Astrocyte of the spinal cord (primary cell): ENCODE data around the gene OSBPL7.

Experiments
- DNase-seq: peaks from one replicate; pipeline ENCODE4 v3.0.0; 2011; ENCODE audit warnings: low read depth, low spot score
- H3K4me3 ChIP-seq: 2 replicates; pipeline ENCODE4 v1.5.1; 2011; ENCODE audit warnings: low read depth, mild to moderate bottlenecking, low read length, moderate library complexity
- CTCF ChIP-seq: IDR thresholded peaks from 2 replicates; pipeline ENCODE4 v1.5.1; 2012; ENCODE audit warnings: low read depth, mild to moderate bottlenecking, low read length, inconsistent platforms
- in situ Hi-C: cut with HindIII; loops from 2 replicates; pipeline ENCODE4 v1.10.0; 2017; ENCODE audit warnings: low sequenced_read_pairs

The OSBPL7 gene

DNA sequence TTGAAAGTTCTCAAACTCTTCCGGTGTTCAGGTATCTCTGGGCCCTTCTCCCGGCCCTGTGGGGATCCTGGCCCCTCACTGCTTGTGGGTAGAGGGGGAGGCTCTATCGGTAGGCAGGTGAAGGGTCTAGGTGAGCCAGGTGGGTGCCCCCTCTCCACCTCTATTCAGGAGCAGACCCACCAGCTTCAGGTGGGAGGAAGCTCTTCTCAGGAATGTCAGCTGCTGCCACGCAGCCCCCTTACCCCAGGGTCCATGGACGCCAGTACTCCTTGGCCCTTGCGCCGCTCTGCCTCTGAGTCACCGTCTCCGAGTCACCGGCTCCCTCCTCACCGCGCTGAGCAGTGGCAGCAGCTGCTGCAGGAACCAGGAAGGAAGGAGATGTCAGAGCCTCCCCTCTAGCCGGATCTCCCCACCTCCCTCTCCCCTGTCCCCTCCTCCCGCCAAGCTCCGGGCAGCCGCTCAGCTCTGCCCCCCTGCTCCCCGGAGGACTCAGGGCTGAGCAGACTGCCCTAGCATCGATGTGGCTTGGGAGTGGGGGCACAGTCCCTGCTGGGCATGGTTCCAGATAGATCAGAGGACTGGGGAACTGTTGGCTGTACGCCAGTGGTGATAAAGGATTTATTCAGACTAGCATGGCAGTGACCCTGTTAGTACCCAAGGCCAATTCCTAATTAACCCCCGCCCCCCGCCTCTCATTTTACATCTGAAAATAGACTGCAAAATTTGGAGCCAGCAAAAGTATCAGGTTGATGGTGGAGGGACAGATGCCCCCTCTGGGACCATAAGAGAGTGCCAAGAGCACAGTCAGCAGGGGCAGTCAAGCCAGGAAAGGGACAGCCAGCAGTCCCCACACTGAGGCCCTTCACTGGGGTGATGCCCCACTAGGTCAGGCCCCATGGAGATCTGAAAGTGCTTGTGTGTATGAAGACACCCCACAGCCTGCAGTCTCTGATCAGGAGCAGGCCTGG, at the start of gene OSBPL7:
Gene OSBPL7 (minus strand): TSS at position 371 of the 968 bp plus-strand sequence. CDS start 1,516 bp downstream, outside the sequence.
- DNase-seq: peak; percentile 84
- in situ Hi-C loops: no loop called here
- H3K4me3 ChIP-seq: peak within 1 kb of the TSS; percentile 72
- TF ChIP-seq CTCF: peak; percentile 46

GRCh38 chr17:47871048-47871447, 49.5 kb upstream of the OSBPL7 start:
- no peak overlapping the region for H3K4me3 ChIP-seq
- in situ Hi-C loops: no loop called here
- TF ChIP-seq CTCF: no peak
- DNase-seq: no peak

- in situ Hi-C loops: no loop called here
Observed at GRCh38 chr17:47870056-47870455, 48.5 kb upstream of the OSBPL7 start.

GRCh38 chr17:47869114-47869513, 47.5 kb upstream of the OSBPL7 start:
- TF ChIP-seq CTCF: no peak
- in situ Hi-C loops: no loop called here
- DNase-seq: no peak
- no peak overlapping the region for H3K4me3 ChIP-seq

More at GRCh38 chr17:47870056-47870455, 48.5 kb upstream of the OSBPL7 start:
- no peak for TF ChIP-seq CTCF
- no peak for DNase-seq
- no peak overlapping the region for H3K4me3 ChIP-seq

- in situ Hi-C loops: no loop called here
- DNase-seq: no peak
- TF ChIP-seq CTCF: no peak
- H3K4me3 ChIP-seq: no peak overlapping the region
Observed at GRCh38 chr17:47867813-47868533, 46.4 kb upstream of the OSBPL7 start.

- TF ChIP-seq CTCF: no peak
- no peak overlapping the region for H3K4me3 ChIP-seq
- in situ Hi-C loops: no loop called here
- DNase-seq: no peak
Observed at GRCh38 chr17:47866941-47867340, 45.3 kb upstream of the OSBPL7 start.
